Adipocyte (in vitro differentiated cells): Measurements from ENCODE around the gene TMEM86A.
"Not testable (repeated sequence)": the region's sequence is repeated elsewhere in the genome, so short reads cannot be mapped to it uniquely, and the experiment has no call there.

Experiments used
- DNase-seq: peaks from one replicate; pipeline ENCODE4 v3.0.0-alpha.2; 2015; ENCODE audit warnings: low read depth
- H3K27me3 ChIP-seq: replicated peaks from 2 replicates; pipeline ENCODE4 v1.7.0; 2013; ENCODE audit warnings: mild to moderate bottlenecking, low read length, moderate library complexity; ENCODE audit not compliant: control insufficient read depth, insufficient read depth
- H3K36me3 ChIP-seq: 2 replicates; pipeline ENCODE4 v1.7.0; 2013; ENCODE audit warnings: low read length, mild to moderate bottlenecking, moderate library complexity; ENCODE audit not compliant: control insufficient read depth, insufficient read depth, severe bottlenecking
- H3K4me1 ChIP-seq: 2 replicates; pipeline ENCODE4 v1.7.0; 2013; ENCODE audit warnings: mild to moderate bottlenecking, low read length, moderate library complexity; ENCODE audit not compliant: control insufficient read depth, insufficient read depth
- H3K4me3 ChIP-seq: 2 replicates; pipeline ENCODE4 v1.7.0; 2013; ENCODE audit warnings: mild to moderate bottlenecking, low read length, moderate library complexity
- H3K9ac ChIP-seq: 2 replicates; pipeline ENCODE4 v1.7.0; 2013; ENCODE audit warnings: mild to moderate bottlenecking, low read length, moderate library complexity
- H3K9me3 ChIP-seq: 2 replicates; pipeline ENCODE4 v1.7.0; 2013; ENCODE audit warnings: mild to moderate bottlenecking, low read length, moderate library complexity; ENCODE audit not compliant: control insufficient read depth

TMEM86A gene

GRCh38 chr11:18698341-18699268 is at the start of gene TMEM86A:
TMEM86A (plus strand) TSS chr11:18698779; CDS start chr11:18698887, 108 bp downstream.
- Histone ChIP-seq H3K27me3 (peaks cover 6% of the 10 kb centered on the region), H3K9me3 (no peaks in the 10 kb centered on the region)

GRCh38 chr11:18650353-18650752 is 48.2 kb upstream of the TMEM86A start:
- H3K36me3 ChIP-seq, result no peaks in the 10 kb centered on the region
- H3K9ac ChIP-seq, result no peak overlapping the region
- no peak overlapping the region for H3K4me3 ChIP-seq
- H3K27me3 ChIP-seq, result no peaks in the 10 kb centered on the region
- DNase-seq, result no peak
- H3K4me1 ChIP-seq, result no peaks in the 10 kb centered on the region
- no peaks in the 10 kb centered on the region for H3K9me3 ChIP-seq

More at GRCh38 chr11:18698341-18699268, at the start of gene TMEM86A:
- Histone ChIP-seq H3K4me3 (peak within 1 kb of the TSS; percentile 81), H3K4me1 (peaks cover 16% of the 10 kb centered on the region), H3K36me3 (no peaks in the 10 kb centered on the region), H3K9ac (peak within 1 kb of the TSS; percentile 75)
- DNase-seq, result peak; percentile 95

- no peak overlapping the region for H3K4me3 ChIP-seq
- DNase-seq, result peak; percentile 52
Observed at GRCh38 chr11:18650859-18651557, 47.6 kb upstream of the TMEM86A start.

DNA sequence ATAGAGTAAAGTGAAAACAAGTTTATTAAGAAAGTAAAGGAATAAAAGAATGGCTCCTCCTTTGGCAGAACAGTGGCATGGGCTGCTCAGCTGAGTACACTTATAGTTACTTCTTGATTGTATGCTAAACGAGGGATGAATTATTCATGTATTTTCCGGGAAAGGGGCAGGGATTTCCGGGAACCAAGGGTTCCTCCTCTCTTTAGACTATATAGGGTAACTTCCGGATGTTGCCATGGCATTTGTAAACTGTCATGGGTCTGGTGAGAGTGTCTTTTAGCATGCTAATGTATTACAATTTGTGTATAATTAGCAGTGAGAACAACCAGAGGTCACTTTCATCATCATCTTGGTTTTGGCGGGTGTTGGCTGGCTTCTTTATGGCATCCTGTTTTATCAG is 40.9 kb upstream of the TMEM86A start:
- Histone ChIP-seq H3K9ac (no peak overlapping the region), H3K4me3 (no peak overlapping the region), H3K36me3 (no peaks in the 10 kb centered on the region), H3K27me3 (peaks cover 8% of the 10 kb centered on the region), H3K4me1 (no peaks in the 10 kb centered on the region), H3K9me3 (no peaks in the 10 kb centered on the region)
- no peak for DNase-seq

More at GRCh38 chr11:18650859-18651557, 47.6 kb upstream of the TMEM86A start:
- Histone ChIP-seq H3K9me3 (no peaks in the 10 kb centered on the region), H3K4me1 (no peaks in the 10 kb centered on the region), H3K9ac (no peak overlapping the region), H3K27me3 (no peaks in the 10 kb centered on the region), H3K36me3 (no peaks in the 10 kb centered on the region)

DNA sequence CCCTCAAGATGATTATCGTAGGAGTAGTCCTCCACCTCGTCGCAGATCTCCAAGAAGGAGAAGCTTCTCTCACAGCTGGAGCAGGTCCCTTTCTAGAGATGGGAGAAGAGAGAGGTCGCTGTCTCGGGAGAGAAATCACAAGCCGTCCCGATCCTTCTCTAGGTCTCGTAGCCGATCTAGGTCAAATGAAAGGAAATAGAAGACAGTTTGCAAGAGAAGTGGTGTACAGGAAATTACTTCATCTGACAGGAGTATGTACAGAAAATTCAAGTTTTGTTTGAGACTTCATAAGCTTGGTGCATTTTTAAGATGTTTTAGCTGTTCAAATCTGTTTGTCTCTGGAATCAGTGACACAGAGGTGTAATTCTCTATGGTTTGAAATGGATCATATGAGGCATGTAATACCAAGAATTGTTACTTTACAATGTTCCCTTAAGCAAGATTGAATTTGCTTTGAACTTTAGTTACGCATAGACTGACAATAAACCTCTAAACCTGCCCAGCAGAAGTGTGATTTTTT is 33.2 kb upstream of the TMEM86A start:
- not testable (repeated sequence) for DNase-seq, H3K36me3 ChIP-seq, H3K27me3 ChIP-seq, H3K9me3 ChIP-seq, H3K9ac ChIP-seq, H3K4me1 ChIP-seq, H3K4me3 ChIP-seq

DNA sequence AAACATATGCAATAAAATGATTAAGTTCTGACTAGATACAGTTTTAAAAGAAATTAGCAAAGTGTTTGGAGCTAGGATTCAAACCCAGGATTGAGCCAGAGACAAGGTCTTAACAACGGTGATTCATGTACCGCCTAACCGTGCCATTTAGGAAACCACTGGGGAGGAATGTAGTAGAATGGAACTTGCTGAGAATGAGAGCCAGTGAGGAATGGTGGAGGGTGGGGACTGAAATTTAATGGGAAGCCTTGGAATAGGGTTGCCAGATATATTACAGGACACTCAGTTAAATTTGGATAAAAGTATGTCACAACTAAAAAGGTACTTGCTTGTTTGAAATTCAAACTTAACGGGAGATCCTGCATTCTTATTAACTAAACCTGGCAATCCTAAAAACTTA is 30.4 kb upstream of the TMEM86A start:
- Histone ChIP-seq H3K9me3 (no peaks in the 10 kb centered on the region), H3K4me1 (no peaks in the 10 kb centered on the region), H3K4me3 (no peak overlapping the region), H3K36me3 (no peaks in the 10 kb centered on the region), H3K9ac (no peak overlapping the region), H3K27me3 (no peaks in the 10 kb centered on the region)
- DNase-seq, result no peak

DNA sequence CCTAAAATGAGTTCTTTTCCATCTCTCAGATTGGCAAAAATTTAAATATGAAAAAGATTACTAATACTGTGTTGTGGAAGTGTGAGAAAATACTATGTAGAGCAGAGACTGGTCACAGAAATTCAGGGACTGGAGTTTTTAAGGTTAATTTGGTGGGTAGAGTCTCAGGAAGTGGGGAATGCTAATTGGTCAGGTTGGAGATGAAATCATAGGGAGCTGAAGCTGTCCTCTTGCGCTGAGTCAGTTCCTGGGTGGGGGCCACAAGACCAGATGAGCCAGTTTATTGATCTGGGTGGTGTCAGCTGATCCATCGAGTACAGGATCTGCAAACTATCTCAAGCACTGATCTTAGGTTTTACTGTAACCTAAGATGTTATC is 29.4 kb upstream of the TMEM86A start:
- no peak overlapping the region for H3K9ac ChIP-seq
- no peaks in the 10 kb centered on the region for H3K27me3 ChIP-seq
- DNase-seq, result no peak
- no peak overlapping the region for H3K4me3 ChIP-seq
- H3K36me3 ChIP-seq, result no peaks in the 10 kb centered on the region
- no peaks in the 10 kb centered on the region for H3K4me1 ChIP-seq
- H3K9me3 ChIP-seq, result no peaks in the 10 kb centered on the region

GRCh38 chr11:18669711-18670110 is 28.9 kb upstream of the TMEM86A start:
- H3K36me3 ChIP-seq, result no peaks in the 10 kb centered on the region
- H3K27me3 ChIP-seq, result no peaks in the 10 kb centered on the region
- DNase-seq, result no peak
- no peaks in the 10 kb centered on the region for H3K4me1 ChIP-seq
- H3K9me3 ChIP-seq, result no peaks in the 10 kb centered on the region
- H3K9ac ChIP-seq, result no peak overlapping the region
- H3K4me3 ChIP-seq, result no peak overlapping the region

DNA sequence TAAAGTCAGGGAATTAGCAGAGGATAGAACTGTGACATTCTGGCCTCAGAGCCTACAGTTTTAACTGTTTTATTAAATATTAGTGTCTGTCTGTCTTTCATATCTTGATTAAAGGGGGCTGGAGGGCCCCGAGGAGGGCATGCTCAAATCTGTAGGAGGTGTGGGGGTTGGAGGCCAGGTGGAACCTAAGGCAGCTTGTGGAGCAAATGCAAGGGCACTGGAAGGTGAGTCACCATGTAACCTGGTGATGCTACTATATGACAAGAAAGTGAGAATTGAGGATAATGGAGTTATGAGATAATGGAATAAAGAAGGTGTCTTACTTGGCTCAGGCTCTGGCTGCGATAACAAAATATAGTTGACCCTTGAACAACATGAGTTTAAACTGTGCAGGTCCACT is 27.3 kb upstream of the TMEM86A start:
- H3K9ac ChIP-seq, result no peak overlapping the region
- no peak for DNase-seq
- H3K9me3 ChIP-seq, result no peaks in the 10 kb centered on the region
- no peaks in the 10 kb centered on the region for H3K27me3 ChIP-seq
- H3K4me1 ChIP-seq, result no peaks in the 10 kb centered on the region
- H3K36me3 ChIP-seq, result no peaks in the 10 kb centered on the region
- H3K4me3 ChIP-seq, result no peak overlapping the region

GRCh38 chr11:18672209-18672608 is 26.4 kb upstream of the TMEM86A start:
- not testable (repeated sequence) for H3K27me3 ChIP-seq, DNase-seq, H3K36me3 ChIP-seq, H3K9ac ChIP-seq, H3K9me3 ChIP-seq, H3K4me1 ChIP-seq, H3K4me3 ChIP-seq

DNA sequence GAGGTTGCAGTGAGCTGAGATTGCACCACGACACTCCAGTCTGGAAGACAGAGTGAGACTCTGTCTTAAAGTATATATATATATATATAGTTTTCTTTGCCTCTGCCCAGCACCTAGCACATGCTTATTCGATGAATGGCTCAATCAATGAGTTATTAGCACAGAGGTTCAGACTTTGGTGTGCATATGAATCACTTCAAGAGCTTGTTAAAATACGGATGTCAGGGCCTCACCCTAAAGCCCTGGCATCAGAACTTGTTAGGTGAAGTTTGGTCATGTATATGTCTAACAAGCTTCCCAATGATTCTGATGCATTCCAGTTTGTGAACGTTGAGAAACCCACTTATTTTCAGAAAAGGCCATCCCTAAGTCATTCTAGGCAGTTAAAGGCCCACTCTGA is 21.8 kb upstream of the TMEM86A start:
- Histone ChIP-seq H3K4me1 (no peaks in the 10 kb centered on the region), H3K4me3 (no peak overlapping the region), H3K36me3 (no peaks in the 10 kb centered on the region), H3K27me3 (no peaks in the 10 kb centered on the region), H3K9me3 (no peaks in the 10 kb centered on the region), H3K9ac (no peak overlapping the region)
- no peak for DNase-seq
